H1 (cell line): ENCODE measurements around the gene COX5B. TPM values are rescaled to one million over a fixed set of nuclear protein-coding genes. Genes with fewer than 3 reads are reported as not detected.

Source experiments
- CTCF ChIA-PET: fragments of 300-600 bp; sonication (Branson Sonifier 250); formaldehyde crosslinking; loops from one replicate; lab custom pipeline; 2021; ENCODE audit not compliant: partially characterized antibody; lab: Charles Lee
- POLR2A ChIA-PET: fragments of 300-600 bp; sonication (Branson Sonifier 250); formaldehyde crosslinking; loops from one replicate; lab custom pipeline; 2021; ENCODE audit warnings: inconsistent platforms; ENCODE audit not compliant: partially characterized antibody; lab: Charles Lee
- DNase-seq, 2 experiments: peaks; one replicate each; pipeline versions ENCODE4 v3.0.0 to v3.0.0-alpha.2; 2010 to 2022; ENCODE audit warnings: low spot score in 2 of 2, low read depth in 1 of 2, mixed read lengths in 1 of 2
- FAIRE-seq: peaks from 2 replicates; lab custom pipeline; 2011; peaks lifted over from hg19 to GRCh38; lab: Jason Lieb, UNC
- H2AFZ ChIP-seq: 2 replicates; pipeline ENCODE4 v1.8.1; 2012; ENCODE audit warnings: low read length, inconsistent platforms
- H2AK5ac ChIP-seq: 2 replicates; pipeline ENCODE4 v1.6.1; 2013; ENCODE audit warnings: low read depth, low read length
- H2BK120ac ChIP-seq: replicated peaks from 2 replicates; pipeline ENCODE3; 2013; ENCODE audit warnings: low read depth, low read length, inconsistent platforms
- H2BK12ac ChIP-seq: 2 replicates; pipeline ENCODE4 v1.6.1; 2013; ENCODE audit warnings: low read depth, low read length
- H2BK15ac ChIP-seq: 2 replicates; pipeline ENCODE4 v1.6.1; 2013; ENCODE audit warnings: low read length
- H2BK20ac ChIP-seq: 2 replicates; pipeline ENCODE4 v1.6.1; 2013; ENCODE audit warnings: low read length
- H2BK5ac ChIP-seq: 2 replicates; pipeline ENCODE4 v1.6.1; 2013; ENCODE audit warnings: low read depth, low read length
- H3K14ac ChIP-seq: 2 replicates; pipeline ENCODE4 v1.6.1; 2013; ENCODE audit warnings: inconsistent platforms; ENCODE audit not compliant: insufficient read length
- H3K18ac ChIP-seq: 2 replicates; pipeline ENCODE4 v1.6.1; 2013; ENCODE audit warnings: low read length; ENCODE audit errors: extremely low read depth
- H3K23ac ChIP-seq: 2 replicates; pipeline ENCODE4 v1.6.1; 2013; ENCODE audit warnings: inconsistent platforms; ENCODE audit not compliant: insufficient read length
- H3K23me2 ChIP-seq: 2 replicates; pipeline ENCODE4 v1.6.1; 2013; ENCODE audit warnings: low read depth, low read length
- H3K27ac ChIP-seq: 2 replicates; pipeline ENCODE4 v1.6.1; 2011; ENCODE audit warnings: low read depth, low read length, inconsistent platforms
- H3K27me3 ChIP-seq, 4 experiments: replicated peaks in 1 of 4; 1 replicate in 1 of 4; 2 replicates in 3 of 4; pipeline versions ENCODE4 v1.6.1 to v1.8.1; 2011 to 2013; ENCODE audit warnings: low read length in 3 of 4, mild to moderate bottlenecking in 3 of 4, inconsistent platforms in 2 of 4, mixed read lengths in 2 of 4, moderate library complexity in 1 of 4; ENCODE audit not compliant: control insufficient read depth in 3 of 4, insufficient read depth in 3 of 4; ENCODE audit errors: extremely low read depth in 1 of 4
- H3K36me3 ChIP-seq, 4 experiments: 2 replicates each; pipeline versions ENCODE4 v1.6.1 to v1.8.1; 2011 to 2013; ENCODE audit warnings: mild to moderate bottlenecking in 4 of 4, low read length in 3 of 4, moderate library complexity in 2 of 4, control low read depth in 1 of 4, inconsistent platforms in 1 of 4; ENCODE audit not compliant: insufficient read depth in 4 of 4, control insufficient read depth in 2 of 4
- H3K4ac ChIP-seq: replicated peaks from 2 replicates; pipeline ENCODE3; 2013; ENCODE audit warnings: low read length, low read depth, mixed read lengths, inconsistent platforms; ENCODE audit not compliant: insufficient read length
- H3K4me1 ChIP-seq, 4 experiments: replicated peaks in 1 of 4; 1 replicate in 1 of 4; 2 replicates in 3 of 4; pipeline versions ENCODE4 v1.6.1 to v1.8.1; 2011 to 2013; ENCODE audit warnings: low read length in 3 of 4, inconsistent platforms in 2 of 4, mixed read lengths in 1 of 4; ENCODE audit not compliant: insufficient read depth in 4 of 4, control insufficient read depth in 3 of 4
- H3K4me2 ChIP-seq, 2 experiments: 2 replicates each; pipeline versions ENCODE4 v1.6.1 to v1.8.1; 2011 to 2013; ENCODE audit warnings: low read depth in 2 of 2, low read length in 2 of 2, control low read depth in 1 of 2, inconsistent platforms in 1 of 2, mild to moderate bottlenecking in 1 of 2; ENCODE audit not compliant: insufficient read depth in 1 of 2
- H3K4me3 ChIP-seq, 4 experiments: fragments of 200-600, 300-600 bp in 1 of 4; sonication (generic), shearing (Covaris generic), sonication (Bioruptor Twin) in 1 of 4; 2 replicates each; pipeline versions ENCODE4 v1.5.1 to v1.8.1; 2011 to 2016; ENCODE audit warnings: low read length in 4 of 4, low read depth in 3 of 4, control low read depth in 2 of 4, inconsistent platforms in 2 of 4, mild to moderate bottlenecking in 2 of 4, mixed read lengths in 1 of 4, moderate library complexity in 1 of 4; ENCODE audit not compliant: insufficient read depth in 2 of 4; ENCODE audit errors: extremely low read depth in 1 of 4
- H3K56ac ChIP-seq: replicated peaks from 2 replicates; pipeline ENCODE3; 2013; ENCODE audit warnings: low read depth, mild to moderate bottlenecking, mixed read lengths, low read length, inconsistent platforms; ENCODE audit not compliant: insufficient read length
- H3K79me1 ChIP-seq: 2 replicates; pipeline ENCODE4 v1.6.1; 2013; ENCODE audit warnings: low read depth, low read length, control low read depth
- H3K79me2 ChIP-seq, 2 experiments: 2 replicates each; pipeline versions ENCODE4 v1.6.1 to v1.8.1; 2012 to 2013; ENCODE audit warnings: low read length in 2 of 2, mild to moderate bottlenecking in 2 of 2, inconsistent platforms in 1 of 2; ENCODE audit not compliant: insufficient read depth in 2 of 2, control insufficient read depth in 1 of 2
- H3K9ac ChIP-seq, 4 experiments: replicated peaks in 1 of 4; 1 replicate in 1 of 4; 2 replicates in 3 of 4; pipeline versions ENCODE4 v1.6.1 to v1.8.1; 2011 to 2013; ENCODE audit warnings: low read depth in 3 of 4, low read length in 3 of 4, control low read depth in 2 of 4, mild to moderate bottlenecking in 2 of 4, moderate library complexity in 2 of 4, inconsistent platforms in 1 of 4; ENCODE audit errors: extremely low read depth in 1 of 4
- H3K9me3 ChIP-seq, 2 experiments: 2 replicates each; pipeline versions ENCODE4 v1.6.1 to v1.8.1; 2012 to 2013; ENCODE audit warnings: mild to moderate bottlenecking in 2 of 2, moderate library complexity in 2 of 2, control low read depth in 1 of 2, inconsistent platforms in 1 of 2, low read depth in 1 of 2, low read length in 1 of 2, mixed read lengths in 1 of 2; ENCODE audit not compliant: insufficient read depth in 2 of 2
- H4K20me1 ChIP-seq, 2 experiments: replicated peaks in 1 of 2; 2 replicates each; pipeline versions ENCODE3 to v1.8.1; 2011 to 2013; ENCODE audit warnings: inconsistent platforms in 2 of 2, low read length in 2 of 2, mild to moderate bottlenecking in 1 of 2; ENCODE audit not compliant: insufficient read depth in 2 of 2, control insufficient read depth in 1 of 2
- H4K5ac ChIP-seq: 2 replicates; pipeline ENCODE4 v1.6.1; 2013; ENCODE audit warnings: low read length, low read depth, mixed read lengths, inconsistent platforms; ENCODE audit not compliant: insufficient read length
- H4K8ac ChIP-seq: 2 replicates; pipeline ENCODE4 v1.8.0; 2013; ENCODE audit warnings: mild to moderate bottlenecking, moderate library complexity, low read length, inconsistent platforms; ENCODE audit not compliant: insufficient read depth; ENCODE audit errors: extremely low read depth
- H4K91ac ChIP-seq: replicated peaks from 2 replicates; pipeline ENCODE3; 2013; ENCODE audit warnings: low read length, mixed read lengths, inconsistent platforms; ENCODE audit not compliant: insufficient read length
- BACH1 ChIP-seq: IDR thresholded peaks from 2 replicates; pipeline ENCODE4 v1.6.1; 2012; ENCODE audit warnings: low read length, improper control_type of control experiment
- CREB1 ChIP-seq: IDR thresholded peaks from 2 replicates; pipeline ENCODE4 v1.6.1; 2012; ENCODE audit warnings: inconsistent platforms
- EGR1 ChIP-seq: IDR thresholded peaks from 2 replicates; pipeline ENCODE4 v1.6.1; 2011; ENCODE audit warnings: low read depth, low read length, borderline replicate concordance
- KDM5A ChIP-seq: fragments of 200-600 bp; IDR thresholded peaks from 2 replicates; pipeline ENCODE4 v1.7.1; 2012; ENCODE audit warnings: mild to moderate bottlenecking, low read length, inconsistent platforms, mixed read lengths
- SIN3A ChIP-seq, 2 experiments: IDR thresholded peaks in 1 of 2; conservative IDR thresholded peaks in 1 of 2; 2 replicates each; pipeline ENCODE4 v1.6.1; 2011 to 2012; ENCODE audit warnings: low read length in 2 of 2, improper control_type of control experiment in 1 of 2, low read depth in 1 of 2, mild to moderate bottlenecking in 1 of 2
- SP2 ChIP-seq: IDR thresholded peaks from 2 replicates; pipeline ENCODE4 v1.6.1; 2012; ENCODE audit warnings: mild to moderate bottlenecking, low read length, inconsistent platforms
- WGBS, 2 experiments: shearing (Covaris generic) in 1 of 2; methylation state at CpG; one replicate each; pipeline versions ENCODE4 v1.1.6 to v1.1.7; 2013 to 2015; ENCODE audit warnings: low lambda C conversion rate in 2 of 2, mixed read lengths in 2 of 2, inconsistent platforms in 1 of 2, low coverage in 1 of 2, missing lambda C conversion rate in 1 of 2; ENCODE audit not compliant: insufficient replicate concordance in 2 of 2, insufficient coverage in 1 of 2, insufficient read length in 1 of 2; ENCODE audit errors: extremely low coverage in 1 of 2, missing lambda C conversion rate in 1 of 2; 5-methylcytosine and 5-hydroxymethylcytosine counted together
- polyA plus RNA-seq, 7 experiments: library from polyadenylated mRNA; depleted of rRNA in 3 of 7; stranded (reverse) in 5 of 7; unstranded in 2 of 7; fragments of >200 nt in 5 of 7; fragments of 200-250 nt in 2 of 7; gene quantifications; 1 replicate in 5 of 7; 2 replicates in 1 of 7; 4 replicates in 1 of 7; pipeline versions ENCODE4 v1.2.1 to v1.2.3, GENCODE V29; 2011 to 2013; ENCODE audit warnings: missing spikeins in 2 of 7, mixed read lengths in 2 of 7
- total RNA-seq: library from RNA; stranded (reverse); fragmentation: NEBNext Ultra II Directional; extraction: Animal tissue kit (Norgen Biotek cat#: 25700); gene quantifications from 2 replicates; pipeline ENCODE4 v1.2.1, GENCODE V29; 2021

Gene COX5B
- total and polyA plus RNA-seq, 2 of the 8 experiments (the other 6 are each of a cell fraction or from before 2014, with no cell fraction given): 233 to 468 TPM

GRCh38 chr2:97677480-97677879 is 31.6 kb downstream of the COX5B start:
- POLR2A ChIA-PET: no interaction called here
- WGBS, 2 experiments: 93% methylated on average over 2 of the region's 2 CpGs; no CpG with 5 or more reads in 1 of the 2 experiments
- CTCF ChIA-PET: interaction anchor here (0.7 to 4.5 kb wide), 3 partner anchors 14 to 80 kb away, joined by 3 to 35 read pairs (median 20); partner anchors contain the start of gene ACTR1B

More at GRCh38 chr2:97677480-97677879, 31.6 kb downstream of the COX5B start:
- Histone ChIP-seq H3K4me3 (no peak overlapping the region), H3K4ac (no peak overlapping the region), H2BK20ac (no peak overlapping the region), H3K23me2 (no peaks in the 10 kb centered on the region), H4K8ac (no peak overlapping the region), H3K9me3 (peaks cover 2 to 4% of the 10 kb centered on the region in 2 experiments; a peak in 1 of 4 replicates), H3K18ac (no peak overlapping the region), H3K27ac (no peak overlapping the region), H3K36me3 (no peaks in the 10 kb centered on the region), H3K56ac (no peak overlapping the region), H3K4me1 (0 out of 7 replicates have a peak, but pooled peaks cover 0 to 3% (median under 1%) of the 10 kb centered on the region in 4 experiments), H4K91ac (no peak overlapping the region), H2AK5ac (no peak overlapping the region), H3K4me2 (no peak overlapping the region), H2BK12ac (no peak overlapping the region), H2AFZ (no peak overlapping the region), H2BK5ac (no peak overlapping the region), H4K20me1 (no peaks in the 10 kb centered on the region), H3K14ac (no peak overlapping the region), H3K23ac (no peak overlapping the region), H4K5ac (no peak overlapping the region), H3K9ac (no peak overlapping the region), H3K27me3 (no peaks in the 10 kb centered on the region), H2BK120ac (no peak overlapping the region), H2BK15ac (no peak overlapping the region), H3K79me1 (no peaks in the 10 kb centered on the region), H3K79me2 (no peaks in the 10 kb centered on the region)
- FAIRE-seq (no peak), DNase-seq (no peak)
- TF ChIP-seq SIN3A (conservative IDR thresholded peaks at IDR 0.05 in 1 of 2, IDR thresholded peaks at IDR 0.05 in 1 of 2; ENCODE audit: low read depth in 1 of 2, low read length in 2 of 2) (no peak), SP2 (no peak), EGR1 (no peak), BACH1 (no peak), KDM5A (no peak), CREB1 (no peak)
